B cell (primary cell): ENCODE data around the gene SLC37A1. TPM values are rescaled to one million over a fixed set of nuclear protein-coding genes. Genes with fewer than 3 reads are reported as not detected.

Source experiments
- ATAC-seq: fragments of 200-7000 bp; cut with Tn5 transposase; one replicate; pipeline ENCODE4 v1.10.0; 2021; ENCODE audit warnings: low read depth, mild to moderate bottlenecking, moderate number of reproducible peaks, moderate library complexity
- CTCF ChIA-PET: fragments of 350-600 bp; sonication (Branson Sonifier 250); formaldehyde crosslinking; loops from one replicate; lab custom pipeline; 2021; ENCODE audit warnings: antibody characterized with exemption, inconsistent platforms; lab: Charles Lee
- POLR2A ChIA-PET: fragments of 350-600 bp; sonication (Branson Sonifier 250); formaldehyde crosslinking; loops from one replicate; lab custom pipeline; 2021; ENCODE audit warnings: antibody characterized with exemption; lab: Charles Lee
- DNase-seq: peaks from one replicate; pipeline ENCODE4 v3.0.0; 2013
- H2AFZ ChIP-seq: 2 replicates; pipeline ENCODE4 v1.6.1; 2012; ENCODE audit warnings: mild to moderate bottlenecking, low read depth, low read length; ENCODE audit not compliant: insufficient read depth, poor library complexity, severe bottlenecking
- H3K27ac ChIP-seq, 2 donors: 1 replicate in 1 of 2; 2 replicates in 1 of 2; pipeline ENCODE4 v1.5.1; 2012 to 2013; ENCODE audit warnings: low read length in 2 of 2, mild to moderate bottlenecking in 2 of 2, moderate library complexity in 1 of 2
- H3K27me3 ChIP-seq, 4 experiments: fragments of 200-600 bp in 1 of 4; sonication (generic) in 1 of 4; replicated peaks in 1 of 4; 1 replicate in 2 of 4; 2 replicates in 2 of 4; pipeline versions ENCODE4 v1.6.1 to v1.7.0; 2013 to 2016; ENCODE audit warnings: low read length in 3 of 4, mild to moderate bottlenecking in 2 of 4, mixed read lengths in 1 of 4, moderate library complexity in 1 of 4; ENCODE audit not compliant: insufficient read depth in 4 of 4, control insufficient read depth in 3 of 4; ENCODE audit errors: control extremely low read depth in 1 of 4
- H3K36me3 ChIP-seq, 2 experiments: replicated peaks in 1 of 2; 1 replicate in 1 of 2; 2 replicates in 1 of 2; pipeline versions ENCODE4 v1.6.1 to v1.7.1; 2013; ENCODE audit warnings: low read length in 1 of 2; ENCODE audit not compliant: insufficient read depth in 2 of 2, control insufficient read depth in 1 of 2; ENCODE audit errors: control extremely low read depth in 1 of 2, extremely low read depth in 1 of 2
- H3K4me1 ChIP-seq, 2 donors: fragments of 200-600 bp in 1 of 2; sonication (generic) in 1 of 2; 1 replicate in 1 of 2; 2 replicates in 1 of 2; pipeline versions ENCODE4 v1.5.1 to v1.6.1; 2013 to 2017; ENCODE audit warnings: low read length in 2 of 2; ENCODE audit not compliant: control insufficient read depth in 2 of 2, insufficient read depth in 2 of 2
- H3K4me2 ChIP-seq: replicated peaks from 2 replicates; pipeline ENCODE3; 2012; ENCODE audit warnings: mild to moderate bottlenecking, low read depth, low read length; ENCODE audit not compliant: poor library complexity, severe bottlenecking
- H3K4me3 ChIP-seq, 5 experiments: fragments of 200-600 bp in 1 of 5; sonication (generic) in 1 of 5; 1 replicate in 3 of 5; 2 replicates in 2 of 5; pipeline versions ENCODE4 v1.5.1 to v1.7.0; 2011 to 2016; ENCODE audit warnings: low read length in 4 of 5, mild to moderate bottlenecking in 4 of 5, low read depth in 2 of 5, control low read depth in 1 of 5, moderate library complexity in 1 of 5; ENCODE audit not compliant: insufficient read depth in 1 of 5; ENCODE audit errors: control extremely low read depth in 1 of 5, extremely low read depth in 1 of 5
- H3K79me2 ChIP-seq: fragments of 200-600 bp; sonication (generic); one replicate; pipeline ENCODE4 v1.6.0; 2016; ENCODE audit warnings: low read length; ENCODE audit not compliant: control insufficient read depth, insufficient read depth
- H3K9ac ChIP-seq: fragments of 200-600 bp; sonication (generic); 2 replicates; pipeline ENCODE4 v1.6.1; 2017; ENCODE audit warnings: mild to moderate bottlenecking, low read length, moderate library complexity
- H3K9me3 ChIP-seq, 3 donors: one replicate each; pipeline versions ENCODE4 v1.6.1 to v1.7.1; 2013; ENCODE audit warnings: low read length in 2 of 3; ENCODE audit not compliant: control insufficient read depth in 2 of 3, insufficient read depth in 1 of 3; ENCODE audit errors: control extremely low read depth in 1 of 3
- H4K20me1 ChIP-seq: 2 replicates; pipeline ENCODE4 v1.6.0; 2012; ENCODE audit warnings: mild to moderate bottlenecking, low read length; ENCODE audit not compliant: insufficient read depth, control insufficient read depth, poor library complexity, severe bottlenecking
- H3K27ac Mint-ChIP-seq: one replicate; pipeline ENCODE4 v1.8.0; 2021; ENCODE audit warnings: mixed read lengths
- H3K27me3 Mint-ChIP-seq: one replicate; pipeline ENCODE4 v1.8.0; 2021; ENCODE audit warnings: mixed read lengths
- H3K4me1 Mint-ChIP-seq: one replicate; pipeline ENCODE4 v1.8.0; 2021; ENCODE audit warnings: mixed read lengths
- H3K4me3 Mint-ChIP-seq: one replicate; pipeline ENCODE4 v1.8.0; 2021; ENCODE audit warnings: mixed read lengths
- H3K9me3 Mint-ChIP-seq: one replicate; pipeline ENCODE4 v1.8.0; 2022; ENCODE audit warnings: mixed read lengths; ENCODE audit not compliant: insufficient read depth
- EZH2 ChIP-seq: IDR thresholded peaks from 2 replicates; pipeline ENCODE4 v1.6.1; 2012; ENCODE audit warnings: borderline replicate concordance, low read depth, mild to moderate bottlenecking, moderate library complexity, low read length; ENCODE audit not compliant: insufficient read depth, poor library complexity, severe bottlenecking
- WGBS: methylation state at CpG from one replicate; pipeline ENCODE4 v1.1.5; 2013; ENCODE audit warnings: missing lambda C conversion rate; ENCODE audit not compliant: insufficient coverage; 5-methylcytosine and 5-hydroxymethylcytosine counted together
- intact Hi-C: fragments of 100-400 bp; cut with micrococcal nuclease; formaldehyde crosslinking; loops from one replicate; pipeline ENCODE4 v1.10.0; 2022
- polyA plus RNA-seq: library from polyadenylated mRNA; depleted of rRNA; stranded (reverse); fragments of >200 nt; gene quantifications from 2 replicates; pipeline ENCODE4 v1.2.3, GENCODE V29; 2012
- total RNA-seq, 2 donors: library from RNA; stranded (reverse); fragments of 120-200 nt in 1 of 2; gene quantifications; 1 replicate in 1 of 2; 2 replicates in 1 of 2; pipeline versions ENCODE4 v1.2.3 to v1.2.4, GENCODE V29; 2013 to 2022
- TF ChIP-seq, protein P1 (sequence below): fragments of 200-600 bp; IDR thresholded peaks from one replicate; pipeline ENCODE4 v1.8.0; 2022; ENCODE audit warnings: antibody characterized with exemption, mild to moderate bottlenecking

The SLC37A1 gene
- total and polyA plus RNA-seq, 2 donors (not counting 1 experiment from before 2014, with no cell fraction given) = 38.1 to 60.2 TPM

DNA sequence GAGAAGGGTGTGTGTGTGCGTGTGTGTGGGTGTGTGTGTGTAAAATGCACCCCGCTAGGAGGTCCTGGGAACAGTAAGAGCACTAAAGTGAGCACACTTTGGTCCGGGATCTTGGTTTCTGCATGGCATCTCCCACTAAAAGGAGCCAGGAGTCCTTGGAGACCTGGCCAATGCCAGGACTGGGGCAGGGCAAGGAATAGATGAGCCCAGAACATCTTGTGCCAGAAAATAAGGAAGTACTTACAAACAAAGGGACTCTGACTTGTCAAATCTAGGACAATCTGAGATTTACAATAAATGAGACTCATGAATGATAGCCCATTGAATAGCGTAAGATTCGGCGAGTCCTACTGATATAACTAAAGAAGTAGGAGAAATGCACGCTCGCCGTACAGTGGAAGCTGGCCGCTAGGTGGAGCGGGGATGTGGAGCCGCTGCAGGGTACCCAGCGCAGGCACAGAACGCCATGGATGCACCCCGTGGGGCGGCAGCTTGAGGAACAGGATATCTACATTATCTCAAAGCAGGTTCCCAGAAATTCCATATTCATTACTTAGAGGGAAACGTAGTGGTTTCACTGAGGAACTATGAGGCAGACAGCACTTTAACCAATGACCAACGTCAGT, 7.1 kb downstream of the SLC37A1 start:
- CTCF ChIA-PET = no interaction called here
- no peaks in the 10 kb centered on the region for H3K27me3 Mint-ChIP-seq
- TF ChIP-seq, protein P1, sequence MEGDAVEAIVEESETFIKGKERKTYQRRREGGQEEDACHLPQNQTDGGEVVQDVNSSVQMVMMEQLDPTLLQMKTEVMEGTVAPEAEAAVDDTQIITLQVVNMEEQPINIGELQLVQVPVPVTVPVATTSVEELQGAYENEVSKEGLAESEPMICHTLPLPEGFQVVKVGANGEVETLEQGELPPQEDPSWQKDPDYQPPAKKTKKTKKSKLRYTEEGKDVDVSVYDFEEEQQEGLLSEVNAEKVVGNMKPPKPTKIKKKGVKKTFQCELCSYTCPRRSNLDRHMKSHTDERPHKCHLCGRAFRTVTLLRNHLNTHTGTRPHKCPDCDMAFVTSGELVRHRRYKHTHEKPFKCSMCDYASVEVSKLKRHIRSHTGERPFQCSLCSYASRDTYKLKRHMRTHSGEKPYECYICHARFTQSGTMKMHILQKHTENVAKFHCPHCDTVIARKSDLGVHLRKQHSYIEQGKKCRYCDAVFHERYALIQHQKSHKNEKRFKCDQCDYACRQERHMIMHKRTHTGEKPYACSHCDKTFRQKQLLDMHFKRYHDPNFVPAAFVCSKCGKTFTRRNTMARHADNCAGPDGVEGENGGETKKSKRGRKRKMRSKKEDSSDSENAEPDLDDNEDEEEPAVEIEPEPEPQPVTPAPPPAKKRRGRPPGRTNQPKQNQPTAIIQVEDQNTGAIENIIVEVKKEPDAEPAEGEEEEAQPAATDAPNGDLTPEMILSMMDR = no peak
- no peak for TF ChIP-seq EZH2
- no peak overlapping the region for H3K27ac Mint-ChIP-seq
- H3K9ac ChIP-seq = no peak overlapping the region
- DNase-seq = no peak
- no peak overlapping the region for H3K4me2 ChIP-seq
- H3K9me3 Mint-ChIP-seq = no peaks in the 10 kb centered on the region
- no peak overlapping the region for H2AFZ ChIP-seq
- H3K4me1 ChIP-seq = peaks cover 25 to 36% of the 10 kb centered on the region in 2 donors
- POLR2A ChIA-PET = no interaction called here
- H4K20me1 ChIP-seq = no peaks in the 10 kb centered on the region
- no peaks in the 10 kb centered on the region for H3K9me3 ChIP-seq
- ATAC-seq = no peak
- H3K36me3 ChIP-seq = peaks cover 1 to 59% of the 10 kb centered on the region in 2 experiments
- H3K27ac ChIP-seq = no peak overlapping the region
- no peak overlapping the region for H3K4me3 ChIP-seq
- no peak overlapping the region for H3K4me3 Mint-ChIP-seq
- no peaks in the 10 kb centered on the region for H3K27me3 ChIP-seq
- intact Hi-C loops = loop anchor here (5.0 kb wide), 1 partner anchor 508 kb away; the partner anchor contains the start of gene ZBTB21
- peaks cover 69% of the 10 kb centered on the region for H3K4me1 Mint-ChIP-seq
- 98% methylated on average over 17 of the region's 18 CpGs for WGBS
- peaks cover 93% of the 10 kb centered on the region for H3K79me2 ChIP-seq

DNA sequence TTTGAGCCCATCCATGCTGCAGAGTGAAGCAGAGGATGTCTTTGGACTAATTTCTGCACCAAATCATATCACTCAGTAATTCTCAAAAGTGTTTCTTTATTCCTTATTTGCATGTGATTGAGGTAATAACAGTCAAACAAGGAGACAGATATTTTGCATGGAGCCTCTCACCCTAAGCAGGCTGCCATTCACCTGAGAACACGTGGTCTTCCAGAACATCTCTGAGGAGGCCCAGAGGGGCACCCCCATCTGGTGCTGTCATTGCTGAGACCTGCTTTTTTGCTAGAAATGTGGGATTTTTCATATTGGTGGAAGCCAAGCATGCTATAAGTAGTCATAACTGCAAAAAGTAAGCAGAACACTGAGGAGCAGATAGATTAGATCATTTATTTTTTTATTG, 7.7 kb downstream of the SLC37A1 start:
- Mint-ChIP-seq H3K9me3 (no peaks in the 10 kb centered on the region), H3K4me3 (no peak overlapping the region), H3K27ac (no peak overlapping the region), H3K4me1 (peaks cover 72% of the 10 kb centered on the region), H3K27me3 (no peaks in the 10 kb centered on the region)
- Histone ChIP-seq H3K27ac (no peak overlapping the region), H4K20me1 (no peaks in the 10 kb centered on the region), H3K27me3 (no peaks in the 10 kb centered on the region), H3K4me2 (no peak overlapping the region), H2AFZ (no peak overlapping the region), H3K4me1 (peaks cover 31 to 36% of the 10 kb centered on the region in 2 donors), H3K4me3 (no peak overlapping the region), H3K9me3 (no peaks in the 10 kb centered on the region), H3K36me3 (peaks cover 0 to 65% of the 10 kb centered on the region in 2 experiments), H3K79me2 (peaks cover 92% of the 10 kb centered on the region), H3K9ac (no peak overlapping the region)
- intact Hi-C loops = loop anchor here (5.0 kb wide), 1 partner anchor 509 kb away; the partner anchor contains the start of gene ZBTB21
- ChIA-PET CTCF (interaction anchor here (0.5 to 6.9 kb wide), 2 partner anchors 15 to 61 kb away, joined by 3 to 51 read pairs; no protein-coding TSS in a partner anchor), POLR2A (no interaction called here)
- DNase-seq (no peak), ATAC-seq (no peak)
- WGBS = 86% methylated on average over 1 of the region's 1 CpG
- no peak for TF ChIP-seq EZH2
- TF ChIP-seq, protein P1 = no peak
